Lower lobe of right lung (tissue), 2 donors: Measurements from ENCODE around the gene TJP3. TPM values are rescaled to one million over a fixed set of nuclear protein-coding genes. Genes with fewer than 3 reads are reported as not detected.

Experiments
- ATAC-seq, 2 donors: fragments of 200-7000 bp; cut with Tn5 transposase; one replicate each; pipeline ENCODE4 v1.9.1; 2020 to 2022; ENCODE audit warnings: mild to moderate bottlenecking in 2 of 2, moderate library complexity in 2 of 2
- DNase-seq: peaks from one replicate; pipeline ENCODE4 v3.0.0-alpha.2; 2020
- H3K27ac ChIP-seq: fragments of 200-600 bp; one replicate; pipeline ENCODE4 v1.8.0; 2022
- H3K27me3 ChIP-seq: fragments of 200-600 bp; one replicate; pipeline ENCODE4 v1.8.0; 2022; ENCODE audit warnings: low read depth
- H3K36me3 ChIP-seq: fragments of 200-600 bp; one replicate; pipeline ENCODE4 v1.8.0; 2022; ENCODE audit warnings: mild to moderate bottlenecking
- H3K4me1 ChIP-seq: fragments of 200-600 bp; one replicate; pipeline ENCODE4 v1.8.0; 2022
- H3K4me3 ChIP-seq: fragments of 200-600 bp; one replicate; pipeline ENCODE4 v1.8.0; 2022; ENCODE audit warnings: mild to moderate bottlenecking
- H3K9me3 ChIP-seq: fragments of 200-600 bp; one replicate; pipeline ENCODE4 v1.8.0; 2022
- CTCF ChIP-seq: fragments of 200-600 bp; IDR thresholded peaks from one replicate; pipeline ENCODE4 v1.8.0; 2022; ENCODE audit warnings: antibody characterized with exemption, mild to moderate bottlenecking
- intact Hi-C: fragments of 100-400 bp; cut with DNase I; formaldehyde crosslinking; loops from one replicate; pipeline ENCODE4 v1.11.0; 2022
- total RNA-seq: library from RNA; stranded (reverse); fragmentation: NEBNext Ultra II Directional; extraction: Animal tissue kit (Norgen Biotek cat#: 25700); gene quantifications from one replicate; pipeline ENCODE4 v1.2.1, GENCODE V29; 2021
- donor health status: DM: no; HTN: yes; CAD: no; lungs with severe emphysema.

TJP3 gene
- total RNA-seq, 1 donor from 2014 or later, result 34.4 TPM

- Histone ChIP-seq H3K4me3 (no peak overlapping the region), H3K4me1 (no peaks in the 10 kb centered on the region), H3K27ac (no peak overlapping the region), H3K9me3 (no peaks in the 10 kb centered on the region), H3K27me3 (no peaks in the 10 kb centered on the region), H3K36me3 (no peaks in the 10 kb centered on the region)
- intact Hi-C loops, result no loop called here
- DNase-seq, result no peak
- no peak for TF ChIP-seq CTCF
- ATAC-seq, result no peak
These were observed 66.6 kb downstream of the TJP3 start for GRCh38 chr19:3774621-3775373.

- Histone ChIP-seq H3K27ac (no peak overlapping the region), H3K27me3 (no peaks in the 10 kb centered on the region), H3K4me1 (no peaks in the 10 kb centered on the region), H3K4me3 (no peak overlapping the region), H3K36me3 (no peaks in the 10 kb centered on the region), H3K9me3 (no peaks in the 10 kb centered on the region)
- ATAC-seq (no peak), DNase-seq (no peak)
- no peak for TF ChIP-seq CTCF
- intact Hi-C loops, result no loop called here
These were observed 67.2 kb downstream of the TJP3 start for GRCh38 chr19:3775374-3775711.

GRCh38 chr19:3775831-3776230, 67.6 kb downstream of the TJP3 start:
- no peaks in the 10 kb centered on the region for H3K27me3 ChIP-seq
- peaks cover 2% of the 10 kb centered on the region for H3K9me3 ChIP-seq
- ATAC-seq (no peak), DNase-seq (no peak)
- H3K36me3 ChIP-seq, result no peaks in the 10 kb centered on the region
- no peaks in the 10 kb centered on the region for H3K4me1 ChIP-seq
- no peak overlapping the region for H3K27ac ChIP-seq
- TF ChIP-seq CTCF, result no peak
- H3K4me3 ChIP-seq, result no peak overlapping the region
- intact Hi-C loops, result no loop called here

GRCh38 chr19:3776479-3777040, 68.4 kb downstream of the TJP3 start:
- Histone ChIP-seq H3K27ac (no peak overlapping the region), H3K4me1 (no peaks in the 10 kb centered on the region), H3K27me3 (no peaks in the 10 kb centered on the region), H3K4me3 (no peak overlapping the region), H3K9me3 (peaks cover 9% of the 10 kb centered on the region), H3K36me3 (no peaks in the 10 kb centered on the region)
- ATAC-seq (no peak), DNase-seq (no peak)
- intact Hi-C loops, result no loop called here
- no peak for TF ChIP-seq CTCF

- no peak for ATAC-seq
- Histone ChIP-seq H3K4me1 (no peaks in the 10 kb centered on the region), H3K36me3 (no peaks in the 10 kb centered on the region), H3K4me3 (no peak overlapping the region), H3K27ac (no peak overlapping the region), H3K27me3 (no peaks in the 10 kb centered on the region), H3K9me3 (peaks cover 19% of the 10 kb centered on the region)
- TF ChIP-seq CTCF, result no peak
- intact Hi-C loops, result no loop called here
- DNase-seq, result no peak
These were observed 70.1 kb downstream of the TJP3 start for GRCh38 chr19:3778104-3778867.
